Memory B cell (primary cell): ENCODE data around the gene ARMH4.

Experiments used
- ATAC-seq: fragments of 150-1000 bp; cut with Tn5 transposase; 2 replicates; pipeline ENCODE4 v1.10.0; 2021; ENCODE audit warnings: low read depth, mild to moderate bottlenecking, moderate library complexity
- DNase-seq, 2 donors: peaks; one replicate each; pipeline ENCODE4 v3.0.0; 2022; ENCODE audit warnings: low spot score in 2 of 2
- H3K27ac Mint-ChIP-seq: one replicate; pipeline ENCODE4 v1.8.0; 2022; ENCODE audit warnings: mild to moderate bottlenecking, moderate library complexity, mixed read lengths
- H3K27me3 Mint-ChIP-seq: one replicate; pipeline ENCODE4 v1.8.0; 2022; ENCODE audit warnings: mixed read lengths
- H3K36me3 Mint-ChIP-seq: one replicate; pipeline ENCODE4 v1.8.0; 2022; ENCODE audit warnings: mild to moderate bottlenecking, mixed read lengths
- H3K4me1 Mint-ChIP-seq: one replicate; pipeline ENCODE4 v1.8.0; 2022; ENCODE audit warnings: mixed read lengths
- H3K4me3 Mint-ChIP-seq: one replicate; pipeline ENCODE4 v1.8.0; 2022; ENCODE audit warnings: mild to moderate bottlenecking, moderate library complexity, mixed read lengths
- H3K9me3 Mint-ChIP-seq: one replicate; pipeline ENCODE4 v1.8.0; 2022; ENCODE audit warnings: mixed read lengths

ARMH4 gene

DNA sequence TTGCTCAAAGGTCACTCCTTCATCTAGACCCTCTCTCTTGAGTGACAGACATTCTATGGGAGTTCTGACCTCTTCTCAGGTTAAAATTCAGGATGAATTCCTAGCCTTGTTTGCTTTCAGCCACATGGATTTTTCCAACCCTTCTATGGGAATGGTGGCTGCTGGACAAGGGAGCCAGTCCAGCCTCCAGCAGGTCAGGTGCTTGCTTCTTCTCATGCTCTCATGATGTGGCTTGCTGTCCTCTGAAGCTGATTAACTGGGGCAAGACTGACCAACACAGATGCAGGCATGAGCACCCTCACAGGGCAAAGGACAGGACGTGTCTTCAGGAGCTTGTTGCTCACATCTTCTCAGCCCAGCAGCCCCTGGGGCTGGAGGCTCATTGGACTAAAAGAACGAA lies 188.9 kb downstream of the ARMH4 start:
- no peak for DNase-seq
- no peak overlapping the region for H3K27ac Mint-ChIP-seq
- H3K9me3 Mint-ChIP-seq, result peaks cover 1% of the 10 kb centered on the region
- no peaks in the 10 kb centered on the region for H3K27me3 Mint-ChIP-seq
- H3K4me3 Mint-ChIP-seq, result no peak overlapping the region
- H3K4me1 Mint-ChIP-seq, result peaks cover 4% of the 10 kb centered on the region
- ATAC-seq, result no peak
- no peaks in the 10 kb centered on the region for H3K36me3 Mint-ChIP-seq

DNA sequence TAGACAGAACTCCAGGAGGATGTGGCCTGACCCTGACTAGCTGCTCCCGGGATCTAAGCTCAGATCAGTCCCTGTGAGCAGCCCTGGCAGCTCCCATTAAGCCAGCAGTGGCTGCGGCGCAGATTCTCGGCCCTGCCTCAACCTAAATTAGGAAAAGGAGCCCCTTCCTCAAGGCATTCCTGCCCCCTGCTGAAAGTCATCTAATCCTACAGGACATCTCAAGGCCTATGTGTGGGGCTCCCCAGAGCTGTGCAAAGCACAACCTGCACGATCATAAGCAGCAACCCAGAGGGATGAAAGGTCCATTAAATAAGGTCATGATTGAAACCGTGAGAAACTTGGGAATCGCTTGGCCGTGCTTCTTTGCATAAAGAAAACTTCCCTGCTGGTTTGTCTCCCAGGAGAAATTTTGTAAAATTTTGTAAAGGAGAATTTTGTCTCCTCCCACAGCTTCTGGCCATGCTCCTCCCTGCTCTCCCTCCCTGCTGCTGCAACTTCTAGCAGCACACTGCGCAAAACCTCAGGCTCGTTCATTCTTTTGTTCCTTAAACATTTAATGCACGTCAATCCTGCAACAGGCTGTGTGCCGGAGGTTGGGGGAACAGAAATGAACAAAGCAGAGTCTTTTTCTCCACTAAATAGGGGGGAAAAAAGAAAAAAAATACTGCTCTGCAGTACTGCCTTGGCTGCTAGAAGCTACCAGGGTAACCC lies 189.5 kb downstream of the ARMH4 start:
- H3K36me3 Mint-ChIP-seq, result no peaks in the 10 kb centered on the region
- H3K4me3 Mint-ChIP-seq, result no peak overlapping the region
- peaks cover 1% of the 10 kb centered on the region for H3K9me3 Mint-ChIP-seq
- H3K27ac Mint-ChIP-seq, result no peak overlapping the region
- H3K27me3 Mint-ChIP-seq, result no peaks in the 10 kb centered on the region
- DNase-seq, result no peak
- peaks cover 4% of the 10 kb centered on the region for H3K4me1 Mint-ChIP-seq
- no peak for ATAC-seq

DNA sequence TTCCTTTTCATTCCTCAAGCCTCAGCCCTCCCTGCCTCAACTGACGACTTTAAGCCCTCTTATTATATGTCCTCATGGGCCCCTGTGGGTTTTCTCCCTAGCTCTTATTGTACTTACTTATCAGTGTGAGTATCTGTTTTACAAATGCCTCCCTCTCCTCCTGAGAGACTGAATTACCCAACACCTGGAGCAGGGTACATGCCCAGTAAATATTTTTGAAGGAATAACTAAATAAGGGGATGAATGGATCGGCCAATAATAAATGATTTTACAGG lies 190.3 kb downstream of the ARMH4 start:
- H3K27me3 Mint-ChIP-seq, result no peaks in the 10 kb centered on the region
- no peak for ATAC-seq
- no peaks in the 10 kb centered on the region for H3K36me3 Mint-ChIP-seq
- peaks cover 3% of the 10 kb centered on the region for H3K9me3 Mint-ChIP-seq
- no peak for DNase-seq
- no peak overlapping the region for H3K27ac Mint-ChIP-seq
- H3K4me3 Mint-ChIP-seq, result no peak overlapping the region
- peaks cover 4% of the 10 kb centered on the region for H3K4me1 Mint-ChIP-seq

DNA sequence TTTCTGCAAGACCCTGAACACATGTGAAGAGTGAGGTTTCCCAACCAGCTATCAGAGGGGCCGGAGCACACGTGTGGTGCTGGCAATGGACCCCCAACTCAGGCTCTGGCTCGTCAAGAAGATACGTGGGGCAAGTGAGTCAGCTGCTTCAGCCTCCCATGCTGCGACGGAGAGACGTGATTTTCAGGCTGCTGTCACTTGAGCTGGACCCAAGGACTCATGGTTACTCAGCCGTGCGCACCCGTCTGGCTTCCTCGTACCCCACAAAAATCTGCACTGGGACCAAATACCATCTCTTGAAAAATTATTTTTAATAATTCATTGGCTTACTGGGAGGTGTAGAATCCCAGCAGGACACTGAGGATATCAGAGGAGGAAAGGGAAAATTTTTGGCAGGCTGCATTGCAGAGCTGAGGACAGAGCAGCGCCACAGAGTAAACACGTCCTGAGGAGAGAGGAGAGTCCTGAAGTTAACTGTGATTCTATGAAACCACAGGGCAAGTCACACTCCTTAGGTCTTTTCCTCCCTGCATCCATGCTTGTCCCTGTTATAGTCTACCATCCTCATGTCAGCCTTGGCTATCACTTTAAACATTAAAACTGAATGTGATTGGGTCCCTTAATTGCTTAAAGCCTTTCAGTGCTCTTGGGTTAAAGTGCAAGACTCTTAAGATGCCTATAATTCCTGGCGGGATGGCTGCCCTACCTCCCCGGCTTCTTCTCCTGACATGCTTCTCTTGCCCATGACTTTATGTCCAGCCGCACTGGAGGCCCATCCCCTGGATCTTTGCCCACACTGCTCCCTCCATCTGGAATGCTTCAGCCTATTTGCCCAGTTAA lies 190.8 kb downstream of the ARMH4 start:
- no peaks in the 10 kb centered on the region for H3K27me3 Mint-ChIP-seq
- H3K9me3 Mint-ChIP-seq, result peaks cover 6% of the 10 kb centered on the region
- peaks cover 4% of the 10 kb centered on the region for H3K4me1 Mint-ChIP-seq
- no peak for ATAC-seq
- DNase-seq, result no peak
- H3K27ac Mint-ChIP-seq, result no peak overlapping the region
- H3K4me3 Mint-ChIP-seq, result no peak overlapping the region
- no peaks in the 10 kb centered on the region for H3K36me3 Mint-ChIP-seq

DNA sequence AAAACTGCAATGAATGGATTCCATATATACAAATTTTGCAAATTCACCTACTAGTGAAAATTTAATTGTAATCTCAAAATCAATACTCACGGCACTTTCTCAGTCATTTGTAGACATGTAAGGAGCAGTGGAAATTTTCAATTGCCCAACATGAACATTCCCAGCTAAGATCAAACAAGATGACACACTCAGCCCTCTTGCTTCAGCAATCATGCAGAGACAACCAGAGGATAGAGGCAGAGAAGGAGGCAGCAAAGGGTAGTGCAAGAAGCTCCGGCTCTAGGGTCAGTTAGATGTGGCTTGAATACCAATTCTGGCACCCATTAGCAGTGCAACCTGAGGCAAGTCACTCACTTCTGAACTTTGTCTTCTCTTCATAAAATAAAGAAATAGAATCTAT lies 194.6 kb downstream of the ARMH4 start:
- H3K27me3 Mint-ChIP-seq, result peaks cover under 1% of the 10 kb centered on the region
- DNase-seq (no peak), ATAC-seq (no peak)
- no peak overlapping the region for H3K27ac Mint-ChIP-seq
- peaks cover 4% of the 10 kb centered on the region for H3K4me1 Mint-ChIP-seq
- H3K9me3 Mint-ChIP-seq, result peaks cover 9% of the 10 kb centered on the region
- no peak overlapping the region for H3K4me3 Mint-ChIP-seq
- H3K36me3 Mint-ChIP-seq, result no peaks in the 10 kb centered on the region
